ENCODE measurements around the gene URB2.
"Not testable (repeated sequence)": the region's sequence is repeated elsewhere in the genome, so short reads cannot be mapped to it uniquely, and the experiment has no call there.

URB2 gene

DNA sequence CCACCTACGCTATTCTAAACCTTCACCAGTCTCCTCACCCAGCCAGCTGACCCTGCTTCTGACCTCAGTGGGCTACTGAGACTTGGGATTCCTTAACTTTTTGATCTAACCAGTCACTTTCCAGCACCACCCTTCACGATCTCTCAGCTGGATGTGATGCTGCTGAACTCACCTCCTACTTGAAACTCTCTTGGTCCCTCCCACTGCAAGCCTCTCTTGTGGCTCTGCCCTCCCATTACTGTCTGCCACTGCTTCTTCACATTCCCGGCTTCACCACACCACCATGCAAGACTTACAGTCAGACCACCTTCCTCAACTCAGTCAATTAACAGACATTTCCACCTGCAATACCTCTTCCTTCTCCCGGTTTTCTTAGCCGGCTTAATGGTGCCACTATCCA lies 6.4 kb upstream of the URB2 start:
- H3K27me3 ChIP-seq: no peaks in the 10 kb centered on the region
- no peaks in the 10 kb centered on the region; the same call in 1 of the 2 replicates for H3K4me1 ChIP-seq
- TF ChIP-seq CTCF (IDR thresholded peaks at IDR 0.05; ENCODE audit: low read depth, low read length): no peak
- no peak overlapping the region for H3K4me3 ChIP-seq (ENCODE audit: low read depth, low read length)
- peaks cover 2% of the 10 kb centered on the region; the same call in 1 of the 2 replicates for H3K36me3 ChIP-seq
- DNase-seq: no peak
- H3K9me3 ChIP-seq: no peaks in the 10 kb centered on the region

DNA sequence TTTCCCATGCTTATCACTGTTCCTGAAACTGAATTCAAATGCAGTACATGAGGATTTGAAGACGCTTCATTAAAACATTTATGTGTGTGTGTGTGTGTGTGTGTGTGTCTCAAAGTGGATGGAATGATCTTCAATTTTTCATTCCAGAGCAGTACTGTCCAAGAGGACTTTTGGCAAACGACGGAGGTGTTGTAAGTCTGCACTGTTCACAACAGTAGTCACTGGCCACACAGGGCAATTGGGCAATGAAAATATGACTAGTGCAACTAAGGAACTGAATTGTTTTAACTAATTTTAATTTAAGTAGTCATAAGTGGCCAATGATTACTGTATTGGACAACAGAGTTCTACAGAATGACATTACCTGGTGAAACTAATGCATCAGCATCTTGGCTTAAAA lies 5.2 kb upstream of the URB2 start:
- Histone ChIP-seq H3K36me3 (no peaks in the 10 kb centered on the region; the same call in 1 of the 2 replicates), H3K27me3 (no peaks in the 10 kb centered on the region), H3K4me3 (ENCODE audit: low read depth, low read length) (no peak overlapping the region), H3K9me3 (no peaks in the 10 kb centered on the region), H3K4me1 (no peaks in the 10 kb centered on the region; the same call in 1 of the 2 replicates)
- no peak for TF ChIP-seq CTCF (IDR thresholded peaks at IDR 0.05; ENCODE audit: low read depth, low read length)
- no peak for DNase-seq

DNA sequence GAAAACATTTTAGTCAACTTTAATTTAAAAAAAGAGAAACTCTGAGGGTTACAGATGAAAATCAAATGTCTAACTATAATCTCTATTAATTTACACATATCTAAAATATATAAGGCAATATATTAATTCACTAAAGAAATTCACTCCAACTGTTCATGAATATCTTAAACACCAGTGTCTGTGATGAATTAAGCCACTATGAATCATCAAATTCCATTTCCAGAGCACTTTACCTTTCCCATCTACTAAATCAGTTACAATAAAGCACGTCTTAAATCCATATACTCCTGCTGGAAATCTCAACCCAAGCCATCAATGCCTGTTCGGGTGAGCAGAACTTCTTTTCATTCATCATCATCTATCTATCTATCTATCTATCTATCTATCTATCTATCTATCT lies 4.4 kb upstream of the URB2 start:
- no peak overlapping the region for H3K4me3 ChIP-seq (ENCODE audit: low read depth, low read length)
- no peak for DNase-seq
- no peaks in the 10 kb centered on the region for H3K27me3 ChIP-seq
- no peaks in the 10 kb centered on the region; the same call in 1 of the 2 replicates for H3K36me3 ChIP-seq
- no peaks in the 10 kb centered on the region for H3K9me3 ChIP-seq
- TF ChIP-seq CTCF (IDR thresholded peaks at IDR 0.05; ENCODE audit: low read depth, low read length): no peak
- no peaks in the 10 kb centered on the region; the same call in 1 of the 2 replicates for H3K4me1 ChIP-seq

DNA sequence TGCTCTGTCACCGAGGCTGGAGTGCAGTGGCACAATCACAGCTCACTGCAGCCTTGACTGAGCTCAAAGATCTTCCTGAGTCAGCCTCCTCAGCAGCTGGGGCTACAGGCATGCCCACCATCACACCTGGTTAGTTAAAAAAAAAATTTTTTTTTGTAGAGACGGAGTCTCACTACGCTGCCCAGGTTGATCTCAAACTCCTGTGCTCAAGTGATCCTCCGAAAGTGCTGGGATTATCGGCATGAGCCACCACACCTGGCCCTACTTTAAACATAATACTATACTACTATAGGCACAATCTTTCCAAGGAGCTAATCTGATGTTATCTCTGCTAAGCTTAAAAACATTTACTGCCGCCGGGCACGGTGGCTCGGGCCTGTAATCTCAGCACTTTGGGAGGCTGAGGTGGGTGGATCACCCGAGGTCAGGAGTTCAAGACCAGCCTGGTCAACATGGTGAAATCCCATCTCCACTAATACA lies 3.4 kb upstream of the URB2 start:
- not testable (repeated sequence) for H3K27me3 ChIP-seq; DNase-seq; H3K4me3 ChIP-seq (ENCODE audit: low read depth, low read length); H3K36me3 ChIP-seq; H3K4me1 ChIP-seq; H3K9me3 ChIP-seq

GRCh38 chr1:229623225-229623624 lies 2.8 kb upstream of the URB2 start:
- no peaks in the 10 kb centered on the region for H3K27me3 ChIP-seq
- H3K4me1 ChIP-seq: no peaks in the 10 kb centered on the region; the same call in none of the 2 replicates
- no peak for TF ChIP-seq CTCF (IDR thresholded peaks at IDR 0.05; ENCODE audit: low read depth, low read length)
- no peaks in the 10 kb centered on the region for H3K9me3 ChIP-seq
- no peaks in the 10 kb centered on the region; the same call in 1 of the 2 replicates for H3K36me3 ChIP-seq
- no peak for DNase-seq
- H3K4me3 ChIP-seq (ENCODE audit: low read depth, low read length): no peak overlapping the region

GRCh38 chr1:229623838-229624237 lies 2.2 kb upstream of the URB2 start:
- H3K27me3 ChIP-seq: no peaks in the 10 kb centered on the region
- no peak for TF ChIP-seq CTCF (IDR thresholded peaks at IDR 0.05; ENCODE audit: low read depth, low read length)
- H3K36me3 ChIP-seq: peaks cover 2% of the 10 kb centered on the region
- no peaks in the 10 kb centered on the region; the same call in none of the 2 replicates for H3K4me1 ChIP-seq
- no peak for DNase-seq
- H3K4me3 ChIP-seq (ENCODE audit: low read depth, low read length): peak overlapping the region; percentile 74
- H3K9me3 ChIP-seq: no peaks in the 10 kb centered on the region

Data from BE2C (cell line).